Liver (tissue), 3 donors: ENCODE data around the gene ZBP1.

ENCODE experiments used
- CTCF ChIP-seq: fragments of 150-350 bp; IDR thresholded peaks from 2 replicates; pipeline ENCODE4 v1.5.1; 2017; ENCODE audit warnings: improper control_type of control experiment, low read depth, low read length; ENCODE audit not compliant: missing input control
- GABPA ChIP-seq, 2 donors: IDR thresholded peaks in 1 of 2; conservative IDR thresholded peaks in 1 of 2; 2 replicates each; pipeline ENCODE4 v1.6.1; 2016; ENCODE audit warnings: antibody characterized with exemption in 2 of 2, mild to moderate bottlenecking in 1 of 2, moderate library complexity in 1 of 2
- RAD21 ChIP-seq, 2 donors: IDR thresholded peaks; 2 replicates each; pipeline ENCODE4 v1.6.1; 2016; ENCODE audit warnings: antibody characterized with exemption in 2 of 2, mild to moderate bottlenecking in 2 of 2
- TAF1 ChIP-seq: conservative IDR thresholded peaks from 2 replicates; pipeline ENCODE4 v1.6.1; 2016; ENCODE audit warnings: antibody characterized with exemption, mild to moderate bottlenecking
- ZBTB33 ChIP-seq: IDR thresholded peaks from 2 replicates; pipeline ENCODE4 v1.6.1; 2016; ENCODE audit warnings: antibody characterized with exemption
- donor health status: healthy.
- donor health status: healthy.

- TF ChIP-seq RAD21 (IDR thresholded peaks at IDR 0.05) (peak; percentile 77 to 86), CTCF (peak; percentile 83), ZBTB33 (no peak), GABPA (IDR thresholded peaks at IDR 0.05 in 1 of 2, conservative IDR thresholded peaks at IDR 0.05 in 1 of 2) (no peak), TAF1 (no peak)
These were observed 23.0 kb downstream of the ZBP1 start for GRCh38 chr20:57596998-57597939.
